HL-60/S4 (cell line): ENCODE data around the gene CCDC3.
"Not testable (repeated sequence)": the region's sequence is repeated elsewhere in the genome, so short reads cannot be mapped to it uniquely, and the experiment has no call there.

Source experiments
- in situ Hi-C: fragments of 300-500 bp; cut with MboI; formaldehyde crosslinking; loops from 2 replicates; pipeline ENCODE4 v1.14.3; 2022; ENCODE audit warnings: low sequenced_read_pairs

The CCDC3 gene

GRCh38 chr10:13001041-13001886 lies at the start of gene CCDC3:
TSS of gene CCDC3 (minus strand) at chr10:13001713. CDS start at chr10:13001570, 143 bp downstream.
- in situ Hi-C loops, result no loop called here

GRCh38 chr10:13051126-13051694 lies 49.7 kb upstream of the CCDC3 start:
- in situ Hi-C loops, result no loop called here

- in situ Hi-C loops, result no loop called here
Measured at GRCh38 chr10:13049774-13050420, 48.4 kb upstream of the CCDC3 start.

- in situ Hi-C loops, result no loop called here
Measured at GRCh38 chr10:13048762-13049161, 47.2 kb upstream of the CCDC3 start.

- in situ Hi-C loops, result no loop called here
Measured at GRCh38 chr10:13047529-13048206, 46.2 kb upstream of the CCDC3 start.

GRCh38 chr10:13046851-13047528 lies 45.5 kb upstream of the CCDC3 start:
- in situ Hi-C loops, result no loop called here

- in situ Hi-C loops, result no loop called here
Measured at GRCh38 chr10:13043520-13043919, 42.0 kb upstream of the CCDC3 start.

- in situ Hi-C loops, result no loop called here
Measured at GRCh38 chr10:13039761-13040160, 38.2 kb upstream of the CCDC3 start.

GRCh38 chr10:13038391-13038790 lies 36.9 kb upstream of the CCDC3 start:
- in situ Hi-C loops, result no loop called here

- in situ Hi-C loops, result no loop called here
Measured at GRCh38 chr10:13037832-13038231, 36.3 kb upstream of the CCDC3 start.

- in situ Hi-C loops, result no loop called here
Measured at GRCh38 chr10:13036841-13037240, 35.3 kb upstream of the CCDC3 start.

- in situ Hi-C loops, result not testable (repeated sequence)
Measured at GRCh38 chr10:13035731-13036130, 34.2 kb upstream of the CCDC3 start.

- in situ Hi-C loops, result no loop called here
Measured at GRCh38 chr10:13026873-13027272, 25.4 kb upstream of the CCDC3 start.

GRCh38 chr10:13023754-13024153 lies 22.2 kb upstream of the CCDC3 start:
- in situ Hi-C loops, result no loop called here

- in situ Hi-C loops, result no loop called here
Measured at GRCh38 chr10:13019280-13019679, 17.8 kb upstream of the CCDC3 start.

- in situ Hi-C loops, result no loop called here
Measured at GRCh38 chr10:13018171-13018570, 16.7 kb upstream of the CCDC3 start.

GRCh38 chr10:13016886-13017285 lies 15.4 kb upstream of the CCDC3 start:
- in situ Hi-C loops, result no loop called here

GRCh38 chr10:13016426-13016825 lies 14.9 kb upstream of the CCDC3 start:
- in situ Hi-C loops, result no loop called here

- in situ Hi-C loops, result no loop called here
Measured at GRCh38 chr10:13006037-13006436, 4.5 kb upstream of the CCDC3 start.

GRCh38 chr10:13003759-13004158 lies 2.2 kb upstream of the CCDC3 start:
- in situ Hi-C loops, result no loop called here

- in situ Hi-C loops, result no loop called here
Measured at GRCh38 chr10:13003004-13003403, 1.5 kb upstream of the CCDC3 start.
